ENCODE measurements around the gene FAM107A.
A peak's percentile ranks its signal among the peaks of the same experiment; 100 is the strongest.

The FAM107A gene

GRCh38 chr3:58622436-58622835 lies 45.2 kb upstream of the FAM107A start:
- no peaks in the 10 kb centered on the region for H3K9me3 Mint-ChIP-seq
- TF ChIP-seq CTCF (IDR thresholded peaks at IDR 0.05) = no peak
- H3K4me3 Mint-ChIP-seq = no peak overlapping the region

GRCh38 chr3:58621086-58621830 lies 44.1 kb upstream of the FAM107A start:
- TF ChIP-seq CTCF (IDR thresholded peaks at IDR 0.05) = no peak
- Mint-ChIP-seq H3K36me3 (ENCODE audit: low read depth) (no peaks in the 10 kb centered on the region), H3K4me1 (peaks cover 83% of the 10 kb centered on the region), H3K9me3 (no peaks in the 10 kb centered on the region), H3K27ac (peak overlapping the region; percentile 83), H3K27me3 (ENCODE audit: low read depth, poor library complexity) (no peaks in the 10 kb centered on the region), H3K4me3 (no peak overlapping the region)
- no peak for DNase-seq

More at GRCh38 chr3:58622436-58622835, 45.2 kb upstream of the FAM107A start:
- peaks cover 4% of the 10 kb centered on the region for H3K27me3 Mint-ChIP-seq (ENCODE audit: low read depth, poor library complexity)
- H3K36me3 Mint-ChIP-seq (ENCODE audit: low read depth) = no peaks in the 10 kb centered on the region
- no peak overlapping the region for H3K27ac Mint-ChIP-seq
- H3K4me1 Mint-ChIP-seq = peaks cover 76% of the 10 kb centered on the region
- DNase-seq = no peak

- Mint-ChIP-seq H3K4me1 (peaks cover 86% of the 10 kb centered on the region), H3K27ac (peak overlapping the region; percentile 83), H3K27me3 (ENCODE audit: low read depth, poor library complexity) (peaks cover under 1% of the 10 kb centered on the region), H3K4me3 (no peak overlapping the region), H3K36me3 (ENCODE audit: low read depth) (no peaks in the 10 kb centered on the region), H3K9me3 (no peaks in the 10 kb centered on the region)
- no peak for TF ChIP-seq CTCF (IDR thresholded peaks at IDR 0.05)
- no peak for DNase-seq
These were observed 43.2 kb upstream of the FAM107A start for GRCh38 chr3:58620421-58620820.

- H3K27ac Mint-ChIP-seq = peak overlapping the region; percentile 97
These were observed 40.2 kb upstream of the FAM107A start for GRCh38 chr3:58617338-58617761.

GRCh38 chr3:58613236-58614132 lies 36.3 kb upstream of the FAM107A start:
- Mint-ChIP-seq H3K27me3 (ENCODE audit: low read depth, poor library complexity) (peaks cover 7% of the 10 kb centered on the region), H3K4me3 (no peak overlapping the region), H3K27ac (no peak overlapping the region), H3K4me1 (peaks cover 47% of the 10 kb centered on the region), H3K9me3 (no peaks in the 10 kb centered on the region), H3K36me3 (ENCODE audit: low read depth) (no peaks in the 10 kb centered on the region)
- DNase-seq = no peak
- no peak for TF ChIP-seq CTCF (IDR thresholded peaks at IDR 0.05)

More at GRCh38 chr3:58617338-58617761, 40.2 kb upstream of the FAM107A start:
- Mint-ChIP-seq H3K4me3 (peak overlapping the region; percentile 44), H3K4me1 (peaks cover 78% of the 10 kb centered on the region), H3K9me3 (no peaks in the 10 kb centered on the region), H3K27me3 (ENCODE audit: low read depth, poor library complexity) (peaks cover 4% of the 10 kb centered on the region), H3K36me3 (ENCODE audit: low read depth) (no peaks in the 10 kb centered on the region)
- no peak for TF ChIP-seq CTCF (IDR thresholded peaks at IDR 0.05)
- peak; percentile 21 for DNase-seq
